ENCODE results near the gene UCN. TPM values are rescaled to one million over a fixed set of nuclear protein-coding genes. Genes with fewer than 3 reads are reported as not detected.

UCN gene
- total and polyA plus RNA-seq, 2 donors (not counting 3 experiments of a cell fraction or from before 2014, with no cell fraction given), result 0.75 to 1.2 TPM

DNA sequence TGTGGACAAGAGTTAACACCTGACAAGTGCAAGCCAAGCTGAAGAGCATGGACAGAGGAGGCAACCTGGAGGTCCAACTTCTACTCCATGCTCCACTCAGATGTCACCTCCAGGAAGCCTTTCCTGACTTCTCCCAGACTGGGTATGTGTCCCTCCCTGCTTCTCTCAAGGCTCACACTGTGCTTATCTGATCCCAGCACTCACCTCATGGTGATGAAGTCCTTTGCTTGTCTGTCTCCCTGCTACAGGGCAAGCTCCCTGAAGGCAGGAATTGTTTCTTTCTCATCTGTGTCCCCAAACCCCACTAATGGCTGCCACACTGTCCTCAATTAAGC lies 42.7 kb downstream of the UCN start:
- no TSS peak for BruUV-seq (replicated peaks)
- Histone ChIP-seq H3K9ac (replicated peaks; ENCODE audit: extremely low read depth, insufficient read depth, low read length) (no peak overlapping the region), H4K20me1 (replicated peaks; ENCODE audit: control insufficient read depth, extremely low read depth, insufficient read depth, low read length) (no peaks in the 10 kb centered on the region), H3K4me1 (ENCODE audit: control insufficient read depth, extremely low read depth, insufficient read depth, low read length) (peaks cover 22% of the 10 kb centered on the region), H3K9me3 (replicated peaks; ENCODE audit: control insufficient read depth, insufficient read depth, low read length) (no peaks in the 10 kb centered on the region), H3K27ac (ENCODE audit: insufficient read depth, low read depth, low read length) (no peak overlapping the region), H3K9me1 (replicated peaks; ENCODE audit: control insufficient read depth, extremely low read depth, insufficient read depth, low read length) (no peaks in the 10 kb centered on the region), H3K79me2 (ENCODE audit: control insufficient read depth, insufficient read depth, low read length) (no peaks in the 10 kb centered on the region), H3K27me3 (ENCODE audit: control insufficient read depth in 2 of 2, insufficient read depth in 2 of 2, low read length in 2 of 2) (peaks cover 19 to 43% of the 10 kb centered on the region in 2 experiments), H3K36me3 (ENCODE audit: control insufficient read depth in 2 of 2, extremely low read depth in 1 of 2, insufficient read depth in 2 of 2, low read length in 2 of 2) (no peaks in the 10 kb centered on the region), H2AFZ (ENCODE audit: low read depth, low read length) (no peak overlapping the region), H3K4me3 (replicated peaks in 1 of 3; ENCODE audit: insufficient read depth in 1 of 3, low read depth in 1 of 3, low read length in 3 of 3) (no peak overlapping the region), H3K4me2 (ENCODE audit: insufficient read depth, low read length) (no peak overlapping the region)
- dilution Hi-C loops (cut with MboI; ENCODE audit: extremely low pct_ligation_motif_present, low sequenced_read_pairs) (no loop called here), intact Hi-C loops (cut with micrococcal nuclease) (loop anchor here (1.0 to 2.0 kb wide), 4 partner anchors 15 to 38 kb away; no protein-coding TSS in a partner anchor)
- ChIA-PET POLR2A (no interaction called here), CTCF (interaction anchor here (0.7 to 6.9 kb wide), 12 partner anchors 8 to 168 kb away, joined by 3 to 143 read pairs (median 4); partner anchors contain the start of genes PREB and TRIM54)
- DNase-seq (ENCODE audit: low read depth, low spot score), result no peak
- peak; percentile 49 for FAIRE-seq
- TF ChIP-seq FOS (IDR thresholded peaks at IDR 0.05; ENCODE audit: borderline replicate concordance, insufficient read depth, low read length), result no peak
- TF ChIP-seq, protein P1, sequence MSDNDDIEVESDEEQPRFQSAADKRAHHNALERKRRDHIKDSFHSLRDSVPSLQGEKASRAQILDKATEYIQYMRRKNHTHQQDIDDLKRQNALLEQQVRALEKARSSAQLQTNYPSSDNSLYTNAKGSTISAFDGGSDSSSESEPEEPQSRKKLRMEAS (IDR thresholded peaks at IDR 0.05; ENCODE audit: insufficient read depth, insufficient read length), result no peak
- TF ChIP-seq GATA2 (IDR thresholded peaks at IDR 0.05; ENCODE audit: insufficient read depth, insufficient read length, low read depth, low read length), result no peak
- TF ChIP-seq EZH2 (IDR thresholded peaks at IDR 0.05; ENCODE audit: borderline replicate concordance, low read depth, low read length, severe bottlenecking), result no peak
- TF ChIP-seq, protein P2, sequence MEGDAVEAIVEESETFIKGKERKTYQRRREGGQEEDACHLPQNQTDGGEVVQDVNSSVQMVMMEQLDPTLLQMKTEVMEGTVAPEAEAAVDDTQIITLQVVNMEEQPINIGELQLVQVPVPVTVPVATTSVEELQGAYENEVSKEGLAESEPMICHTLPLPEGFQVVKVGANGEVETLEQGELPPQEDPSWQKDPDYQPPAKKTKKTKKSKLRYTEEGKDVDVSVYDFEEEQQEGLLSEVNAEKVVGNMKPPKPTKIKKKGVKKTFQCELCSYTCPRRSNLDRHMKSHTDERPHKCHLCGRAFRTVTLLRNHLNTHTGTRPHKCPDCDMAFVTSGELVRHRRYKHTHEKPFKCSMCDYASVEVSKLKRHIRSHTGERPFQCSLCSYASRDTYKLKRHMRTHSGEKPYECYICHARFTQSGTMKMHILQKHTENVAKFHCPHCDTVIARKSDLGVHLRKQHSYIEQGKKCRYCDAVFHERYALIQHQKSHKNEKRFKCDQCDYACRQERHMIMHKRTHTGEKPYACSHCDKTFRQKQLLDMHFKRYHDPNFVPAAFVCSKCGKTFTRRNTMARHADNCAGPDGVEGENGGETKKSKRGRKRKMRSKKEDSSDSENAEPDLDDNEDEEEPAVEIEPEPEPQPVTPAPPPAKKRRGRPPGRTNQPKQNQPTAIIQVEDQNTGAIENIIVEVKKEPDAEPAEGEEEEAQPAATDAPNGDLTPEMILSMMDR (IDR thresholded peaks at IDR 0.05; ENCODE audit: extremely low read depth in 1 of 2, insufficient read depth in 1 of 2, low read depth in 1 of 2, low read length in 2 of 2), result no peak
- no peak for TF ChIP-seq JUN (IDR thresholded peaks at IDR 0.05; ENCODE audit: borderline replicate concordance, insufficient read depth, insufficient read length, low read depth)
- no peak for TF ChIP-seq POLR2A (IDR thresholded peaks at IDR 0.05; ENCODE audit: low read depth, low read length)
- TF ChIP-seq MYC (IDR thresholded peaks at IDR 0.05; ENCODE audit: low read depth, low read length), result no peak
- TF ChIP-seq POLR2AphosphoS5 (IDR thresholded peaks at IDR 0.05; ENCODE audit: insufficient read depth, low read depth, low read length), result no peak

Measured in endothelial cell of umbilical vein (primary cell).